ENCODE measurements around the gene MT1HL1. TPM values are rescaled to one million over a fixed set of nuclear protein-coding genes. Genes with fewer than 3 reads are reported as not detected.

MT1HL1 gene
- total RNA-seq, 2 experiments from 2014 or later: not detected

- CTCF ChIA-PET: no interaction called here
- intact Hi-C loops (cut with micrococcal nuclease): no loop called here
- ATAC-seq: no peak
These were observed 7.2 kb upstream of the MT1HL1 start for GRCh38 chr1:237011432-237011831.

GRCh38 chr1:237009611-237010010, 5.4 kb upstream of the MT1HL1 start:
- Mint-ChIP-seq H3K4me1 (ENCODE audit: low read depth) (no peaks in the 10 kb centered on the region), H3K36me3 (ENCODE audit: low read depth) (no peaks in the 10 kb centered on the region), H3K27ac (no peak overlapping the region), H3K4me3 (no peak overlapping the region), H3K27me3 (peaks cover 7% of the 10 kb centered on the region), H3K9me3 (no peaks in the 10 kb centered on the region)
- ChIA-PET CTCF (no interaction called here), POLR2A (no interaction called here)
- DNase-seq (no peak), ATAC-seq (no peak)
- no peak for TF ChIP-seq CTCF (IDR thresholded peaks at IDR 0.05)
- intact Hi-C loops (cut with micrococcal nuclease): no loop called here

More at GRCh38 chr1:237011432-237011831, 7.2 kb upstream of the MT1HL1 start:
- H3K36me3 Mint-ChIP-seq (ENCODE audit: low read depth): no peaks in the 10 kb centered on the region
- POLR2A ChIA-PET: no interaction called here
- no peak for TF ChIP-seq CTCF (IDR thresholded peaks at IDR 0.05)
- DNase-seq: no peak
- H3K9me3 Mint-ChIP-seq: no peaks in the 10 kb centered on the region
- peaks cover 6% of the 10 kb centered on the region for H3K27me3 Mint-ChIP-seq
- H3K4me1 Mint-ChIP-seq (ENCODE audit: low read depth): no peaks in the 10 kb centered on the region
- H3K27ac Mint-ChIP-seq: no peak overlapping the region
- no peak overlapping the region for H3K4me3 Mint-ChIP-seq

- CTCF ChIA-PET: no interaction called here
- no peak for DNase-seq
- Mint-ChIP-seq H3K4me3 (no peak overlapping the region), H3K36me3 (ENCODE audit: low read depth) (no peaks in the 10 kb centered on the region), H3K9me3 (no peaks in the 10 kb centered on the region), H3K27ac (no peak overlapping the region), H3K27me3 (peaks cover 8% of the 10 kb centered on the region), H3K4me1 (ENCODE audit: low read depth) (no peaks in the 10 kb centered on the region)
- intact Hi-C loops (cut with micrococcal nuclease): no loop called here
- ATAC-seq: no peak
- POLR2A ChIA-PET: no interaction called here
- TF ChIP-seq CTCF (IDR thresholded peaks at IDR 0.05): no peak
These were observed 3.1 kb upstream of the MT1HL1 start for GRCh38 chr1:237007147-237007881.

- no peak for ATAC-seq
- intact Hi-C loops (cut with micrococcal nuclease): no loop called here
- CTCF ChIA-PET: no interaction called here
These were observed 1.4 kb upstream of the MT1HL1 start for GRCh38 chr1:237005674-237006073.

More at GRCh38 chr1:237005674-237006073, 1.4 kb upstream of the MT1HL1 start:
- no peak overlapping the region for H3K27ac Mint-ChIP-seq
- POLR2A ChIA-PET: no interaction called here
- DNase-seq: no peak
- no peaks in the 10 kb centered on the region for H3K36me3 Mint-ChIP-seq (ENCODE audit: low read depth)
- no peaks in the 10 kb centered on the region for H3K9me3 Mint-ChIP-seq
- peaks cover 6% of the 10 kb centered on the region for H3K27me3 Mint-ChIP-seq
- no peak for TF ChIP-seq CTCF (IDR thresholded peaks at IDR 0.05)
- H3K4me3 Mint-ChIP-seq: no peak overlapping the region
- no peaks in the 10 kb centered on the region for H3K4me1 Mint-ChIP-seq (ENCODE audit: low read depth)

Measured in activated CD8-positive, alpha-beta T cell treated with anti-CD3 and anti-CD28 coated beads for 36 hours (primary cell).